Embryonic facial prominence (tissue), 1 donor: Measurements from ENCODE around the gene DNM2.
"Not testable (repeated sequence)": the region's sequence is repeated elsewhere in the genome, so short reads cannot be mapped to it uniquely, and the experiment has no call there.

Source experiments
- DNase-seq: peaks from one replicate; pipeline ENCODE4 v3.0.0-alpha.2; 2016; ENCODE audit errors: extremely low spot score

Gene DNM2

DNA sequence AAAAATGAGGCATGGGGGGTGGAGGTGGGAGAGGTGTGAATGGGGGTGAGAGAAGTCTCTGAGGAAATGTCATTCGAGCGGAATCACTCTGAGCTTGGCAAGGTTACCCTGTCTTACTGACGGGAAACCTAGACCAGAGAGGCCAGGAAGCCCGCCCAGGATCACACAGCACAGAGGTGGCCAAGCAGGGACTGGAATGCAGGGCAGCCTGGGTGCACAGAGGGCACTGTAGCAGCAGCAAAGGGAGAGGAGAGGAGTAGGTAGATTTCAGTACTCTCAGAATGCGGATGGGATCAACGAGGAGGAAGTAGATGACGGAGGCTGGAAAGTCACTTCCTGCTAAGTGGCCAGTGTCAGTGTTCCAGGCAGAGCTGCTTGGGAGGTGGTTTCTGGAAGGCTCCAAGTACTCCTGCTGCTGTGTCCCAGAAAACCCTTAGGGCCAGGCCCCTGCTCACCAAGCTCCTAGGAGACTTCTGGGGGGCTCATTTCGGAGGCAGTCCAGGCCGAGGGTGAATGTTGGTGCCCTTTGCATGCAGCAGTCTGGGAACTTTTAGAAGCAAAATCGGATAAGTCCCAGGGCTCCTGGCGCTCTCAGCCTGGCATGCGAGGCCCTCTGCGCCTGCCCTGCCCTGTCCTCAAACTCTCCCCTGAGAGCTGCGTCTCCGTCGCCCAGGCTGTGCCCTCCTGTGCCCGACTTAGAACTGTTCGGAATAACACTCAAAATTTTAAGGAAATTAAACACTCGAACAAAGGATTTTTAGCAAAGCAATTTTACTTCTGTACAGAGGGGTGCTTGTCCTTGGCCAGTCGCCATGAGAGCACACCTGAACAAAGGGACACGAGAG is 33.5 kb downstream of the DNM2 start:
- no peak for DNase-seq

DNA sequence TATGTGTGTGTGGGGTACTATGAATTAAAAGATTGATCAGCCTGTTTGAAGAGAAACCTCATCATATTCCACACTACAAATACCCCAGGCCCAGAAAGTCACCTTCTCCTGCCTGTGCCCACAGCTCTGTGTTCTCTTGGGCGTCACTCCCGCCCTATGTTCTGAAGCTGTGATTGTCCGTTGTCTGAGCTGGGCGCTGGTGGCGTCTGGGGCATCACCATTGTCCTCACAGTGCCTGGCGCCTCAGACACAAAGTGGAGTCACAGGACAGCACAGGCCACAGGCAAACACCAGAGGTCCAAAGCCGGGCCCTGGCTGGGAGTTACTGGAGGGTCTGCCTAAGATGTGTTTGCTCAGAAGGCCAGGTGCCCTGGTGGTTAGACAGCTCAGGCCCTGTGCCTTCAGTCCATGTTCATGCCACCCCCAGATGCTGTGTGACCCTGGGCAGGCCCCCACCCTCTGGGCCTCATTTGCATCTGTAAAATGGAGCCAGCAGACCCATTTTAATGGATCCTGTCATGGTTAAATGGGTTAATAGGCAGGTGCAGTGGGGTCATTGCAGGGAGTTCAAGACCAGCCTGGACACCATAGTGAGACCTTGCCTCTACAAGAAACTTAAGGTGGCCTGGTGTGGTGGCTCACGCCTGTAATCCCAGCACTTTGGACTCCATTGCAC is 34.5 kb downstream of the DNM2 start:
- DNase-seq: no peak

DNA sequence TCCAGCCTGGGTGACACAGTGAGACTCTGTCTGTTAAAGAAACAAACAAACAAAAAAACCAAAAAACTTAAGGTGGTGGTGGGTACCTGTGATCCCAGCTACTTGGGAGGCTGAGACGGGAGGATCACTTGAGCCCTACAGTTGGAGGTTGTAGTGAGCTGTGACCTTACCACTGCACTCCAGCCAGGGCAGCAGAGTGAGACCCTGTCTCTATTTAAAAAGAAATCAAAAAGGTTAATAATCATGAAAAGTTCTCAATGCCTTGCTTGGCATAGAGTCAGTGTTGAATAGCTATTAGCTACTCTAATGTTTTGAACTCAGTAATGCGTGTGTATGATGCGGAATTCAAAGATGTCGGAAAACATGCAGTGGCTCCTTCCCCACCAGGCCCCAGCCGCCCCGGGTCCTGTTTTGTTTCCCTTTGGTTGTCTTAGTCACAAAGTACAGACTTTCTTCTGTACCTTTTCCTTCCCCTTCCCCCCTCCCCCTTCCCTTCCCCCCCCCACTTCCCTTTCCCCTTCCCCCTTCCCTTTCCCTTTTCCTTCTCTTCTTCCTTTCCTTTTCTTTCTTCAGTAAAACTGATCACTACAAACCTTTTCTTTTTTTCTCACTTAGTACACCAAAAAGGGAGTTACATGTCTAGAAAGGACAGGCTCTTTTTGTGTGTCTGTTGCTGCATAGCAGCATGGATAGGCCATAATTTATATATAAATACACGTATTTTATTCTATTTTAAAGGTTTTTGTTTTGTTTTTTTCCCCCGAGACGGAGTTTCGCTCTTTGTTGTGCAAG is 35.2 kb downstream of the DNM2 start:
- no peak for DNase-seq

DNA sequence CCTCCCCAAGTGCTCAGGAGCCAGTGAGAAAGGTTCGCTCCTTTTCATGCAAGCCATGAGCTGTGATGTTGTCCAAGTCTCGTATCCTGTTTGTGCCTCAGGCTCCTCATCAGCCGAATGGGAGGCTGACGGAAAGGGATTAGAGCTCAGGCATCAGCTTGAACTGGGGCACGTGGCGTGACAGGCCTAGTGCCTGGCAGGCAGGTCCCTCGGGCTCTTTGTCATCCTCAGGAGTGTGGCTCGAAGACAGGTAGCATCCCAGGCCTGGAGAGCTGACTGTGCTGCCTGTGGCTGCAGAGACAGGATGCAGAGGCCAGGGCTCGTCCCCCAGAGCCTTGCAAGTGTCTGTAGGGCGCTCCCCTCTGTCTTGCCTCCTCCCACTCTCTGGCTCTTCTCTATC is 38.5 kb downstream of the DNM2 start:
- no peak for DNase-seq

DNA sequence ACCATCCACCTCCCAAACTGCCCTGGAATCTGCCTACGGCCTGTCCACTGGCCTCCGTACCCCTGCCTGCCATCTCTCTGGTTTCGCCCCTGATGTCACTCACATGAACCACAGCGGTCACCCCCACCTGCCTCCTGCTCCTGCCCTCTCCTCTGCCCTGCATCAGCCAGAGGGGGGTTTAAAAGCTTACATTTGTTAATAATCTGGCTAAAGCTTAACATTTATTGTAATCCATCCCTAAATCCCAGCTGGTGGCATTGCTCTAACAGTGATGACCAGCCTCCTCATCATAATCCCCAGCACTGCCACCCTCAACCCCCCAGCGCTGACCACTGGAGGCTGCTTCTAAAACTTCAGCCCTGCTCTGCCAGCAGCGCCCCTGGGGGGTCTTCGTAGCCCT is 38.9 kb downstream of the DNM2 start:
- DNase-seq: no peak

DNA sequence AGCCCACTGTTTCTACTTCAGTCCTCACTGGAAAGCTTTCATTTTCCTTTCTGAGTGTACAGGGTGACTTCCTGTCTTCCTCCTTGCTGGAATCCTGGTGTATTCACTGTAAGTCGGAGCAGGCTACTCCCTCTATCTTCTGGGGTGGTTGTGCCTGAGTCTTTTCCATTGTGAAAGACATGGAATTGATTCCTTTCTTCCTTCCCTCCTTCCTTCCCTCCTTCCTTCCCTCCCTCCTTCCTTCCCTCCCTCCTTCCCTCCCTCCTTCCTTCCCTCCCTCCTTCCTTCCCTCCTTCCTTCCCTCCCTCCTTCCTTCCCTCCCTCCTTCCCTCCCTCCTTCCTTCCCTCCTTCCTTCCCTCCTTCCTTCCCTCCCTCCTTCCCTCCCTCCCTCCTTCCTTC is 40.2 kb downstream of the DNM2 start:
- DNase-seq: not testable (repeated sequence)

DNA sequence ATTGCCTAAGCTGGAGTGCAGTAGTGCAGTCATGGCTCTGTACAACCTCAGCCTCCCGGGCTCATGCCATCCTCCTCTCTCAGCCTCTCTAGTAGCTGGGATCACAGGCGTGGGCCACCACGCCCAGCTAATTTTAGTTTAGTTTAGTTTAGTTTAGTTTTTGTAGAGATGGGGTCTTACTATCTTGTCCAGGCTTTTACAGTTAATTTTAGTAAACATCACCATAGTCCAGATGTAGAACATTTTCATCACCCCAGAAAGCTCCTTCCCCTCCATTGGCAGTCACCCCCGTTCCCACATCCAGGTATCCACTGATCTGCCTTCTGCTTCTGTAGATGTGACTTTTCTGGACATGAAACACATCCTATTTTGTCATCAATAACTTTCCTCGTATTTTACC is 41.1 kb downstream of the DNM2 start:
- DNase-seq: no peak

DNA sequence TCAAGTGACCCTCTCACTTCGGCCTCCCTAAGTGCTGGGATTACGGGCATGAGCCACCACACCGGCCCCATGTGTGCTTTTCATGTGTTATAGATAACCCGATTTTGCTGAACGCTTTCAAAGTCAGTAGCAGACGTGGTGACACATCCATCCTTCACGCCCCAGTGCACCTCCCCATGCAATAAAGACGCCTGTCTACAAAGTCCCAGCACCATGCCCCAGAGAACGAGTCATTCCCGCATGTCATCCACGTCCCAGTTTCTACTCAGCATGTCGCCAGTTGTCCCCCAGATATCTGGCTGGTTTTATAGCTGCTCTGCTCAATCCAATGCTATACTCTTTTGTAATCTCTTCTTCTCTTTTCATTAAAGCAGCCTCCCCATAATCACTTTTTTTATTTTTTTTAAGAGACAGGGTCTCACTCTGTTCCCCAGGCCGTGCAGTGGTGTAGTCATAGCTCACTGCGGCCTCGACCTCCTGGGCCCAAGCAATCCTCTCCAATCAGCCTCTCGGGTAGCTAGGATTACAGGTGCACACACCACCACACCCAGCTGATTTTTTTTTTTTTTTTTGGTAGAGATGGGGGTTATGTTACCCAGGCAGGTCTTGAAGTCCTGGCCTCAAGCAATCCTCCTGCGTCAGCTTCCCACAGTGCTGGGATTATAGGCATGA is 42.5 kb downstream of the DNM2 start:
- DNase-seq: no peak

DNA sequence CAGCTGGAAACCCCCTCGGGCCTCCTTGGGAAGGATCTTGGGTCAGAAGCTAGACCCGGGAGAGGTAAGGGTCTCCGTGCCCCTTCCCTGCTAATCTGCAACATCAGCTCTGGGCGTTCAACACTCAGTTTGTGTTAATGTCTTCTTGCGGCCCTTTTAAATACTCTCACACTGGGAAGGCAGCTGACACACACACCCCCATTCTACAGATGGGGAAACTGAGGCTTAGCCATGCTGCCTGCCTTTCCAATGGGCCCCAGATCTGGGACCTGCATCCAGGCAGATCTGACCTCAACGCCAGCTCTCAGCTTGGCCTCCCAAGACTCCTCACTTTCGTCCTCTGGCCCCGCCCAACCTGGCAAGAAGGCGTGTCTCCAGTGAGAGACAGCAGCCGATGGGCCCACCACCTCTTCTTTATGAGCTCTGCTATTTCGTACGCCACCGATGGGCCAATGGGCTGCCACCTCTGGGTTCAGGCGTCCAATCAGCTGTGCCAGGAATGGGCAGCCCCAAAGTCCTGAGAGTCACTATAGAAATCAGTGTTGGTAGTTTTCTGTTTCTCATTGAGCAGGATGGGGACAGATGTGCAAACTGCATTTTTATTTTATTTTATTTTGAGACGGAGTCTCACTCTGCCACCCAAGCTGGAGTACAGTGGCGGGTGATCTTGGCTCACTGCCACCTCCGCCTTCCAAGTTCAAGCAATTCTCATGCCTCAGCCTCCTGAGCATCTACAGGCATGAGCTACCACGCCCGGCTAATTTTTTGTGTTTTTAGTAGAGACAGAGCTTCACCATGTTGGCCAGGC is 43.8 kb downstream of the DNM2 start:
- no peak for DNase-seq

DNA sequence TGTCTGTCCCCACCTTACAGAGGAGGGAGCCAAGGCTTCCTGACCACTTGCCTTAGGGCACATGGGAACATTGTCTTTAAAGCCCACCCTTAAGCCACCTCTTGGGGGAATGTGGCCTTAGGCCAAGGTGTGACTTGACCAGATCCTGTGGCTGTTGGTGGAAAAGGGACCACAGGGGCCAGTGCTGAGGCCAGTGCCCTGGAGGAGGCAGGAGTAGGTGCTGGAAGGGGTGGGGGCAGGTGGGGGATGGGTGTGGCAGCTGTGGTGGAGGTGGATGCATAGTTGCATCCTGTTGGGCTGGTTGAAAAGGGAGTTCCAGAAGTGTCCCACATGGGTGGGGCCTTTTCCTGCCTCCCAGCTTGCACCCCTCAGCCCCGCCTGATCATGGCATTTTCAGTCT is 44.8 kb downstream of the DNM2 start:
- no peak for DNase-seq

DNA sequence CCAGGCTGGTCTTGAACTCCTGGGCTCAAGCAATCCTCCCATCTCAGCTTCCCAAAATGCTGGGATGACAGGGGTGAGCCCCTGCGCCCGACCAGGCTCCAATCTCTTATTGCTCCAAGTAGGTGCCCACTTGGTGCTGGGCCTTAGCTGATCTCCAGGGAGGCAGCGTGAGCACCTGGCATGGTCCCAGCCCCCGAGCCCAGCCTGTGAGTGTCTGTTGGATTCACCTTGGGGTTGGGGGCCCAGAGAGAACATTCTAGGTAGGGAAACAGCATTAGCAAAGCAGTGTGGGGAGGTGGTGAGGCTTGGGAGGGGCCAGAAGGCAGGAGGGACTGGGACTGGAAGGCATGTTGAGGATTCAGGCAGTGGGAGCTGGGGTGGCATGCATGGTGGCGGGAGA is 45.5 kb downstream of the DNM2 start:
- DNase-seq: no peak

DNA sequence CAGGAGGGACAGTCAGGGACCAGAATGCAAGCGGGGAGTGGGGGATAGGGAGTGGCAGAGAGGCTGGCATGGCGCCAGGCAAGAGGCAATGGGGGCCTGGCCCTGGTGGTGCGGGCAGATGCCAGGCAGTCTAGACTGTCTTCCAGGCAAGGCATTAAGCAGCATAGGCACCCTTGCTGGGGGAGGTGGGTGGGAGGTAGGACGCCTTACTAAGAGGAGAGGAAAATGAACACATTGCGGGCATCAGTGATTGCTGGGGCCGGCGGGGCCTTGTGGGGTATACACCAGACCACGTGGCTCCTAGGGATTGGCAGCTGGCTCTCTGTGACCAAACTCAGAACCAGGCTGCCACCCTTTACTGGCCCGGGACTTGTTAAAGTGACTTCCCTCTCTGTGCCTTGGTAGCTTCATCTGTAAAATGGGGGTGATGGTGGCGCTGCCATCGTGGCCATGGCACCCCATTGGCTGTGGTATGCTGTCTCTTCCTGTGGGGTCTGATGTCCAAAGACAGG is 46.0 kb downstream of the DNM2 start:
- DNase-seq: no peak

DNA sequence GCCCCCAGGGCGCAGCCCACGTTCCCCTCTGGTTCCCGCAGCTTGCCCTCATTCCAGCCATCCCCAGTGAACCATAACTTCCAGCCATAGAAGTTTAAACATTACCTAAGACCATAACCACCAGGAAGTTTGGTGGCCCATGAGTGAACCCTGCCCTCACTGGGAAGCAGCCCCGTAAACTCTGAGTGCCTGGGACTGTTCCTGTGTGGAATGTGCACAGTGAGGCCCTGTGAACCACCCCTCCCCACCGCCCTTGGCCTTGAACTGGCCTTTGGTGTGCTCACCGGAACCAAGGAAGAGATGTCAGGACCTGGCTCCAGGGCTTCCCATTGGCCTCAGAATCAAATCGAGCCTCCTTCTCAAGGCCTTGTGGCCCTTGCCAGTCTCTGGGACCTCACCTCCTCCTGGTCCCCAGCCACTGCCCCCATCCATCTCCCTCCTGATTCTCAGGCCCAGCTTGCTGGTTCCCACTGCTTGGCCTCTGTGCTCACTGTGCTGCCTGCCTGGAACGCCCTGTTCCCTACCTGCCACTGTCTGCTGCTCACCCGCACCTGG is 46.5 kb downstream of the DNM2 start:
- DNase-seq: no peak

DNA sequence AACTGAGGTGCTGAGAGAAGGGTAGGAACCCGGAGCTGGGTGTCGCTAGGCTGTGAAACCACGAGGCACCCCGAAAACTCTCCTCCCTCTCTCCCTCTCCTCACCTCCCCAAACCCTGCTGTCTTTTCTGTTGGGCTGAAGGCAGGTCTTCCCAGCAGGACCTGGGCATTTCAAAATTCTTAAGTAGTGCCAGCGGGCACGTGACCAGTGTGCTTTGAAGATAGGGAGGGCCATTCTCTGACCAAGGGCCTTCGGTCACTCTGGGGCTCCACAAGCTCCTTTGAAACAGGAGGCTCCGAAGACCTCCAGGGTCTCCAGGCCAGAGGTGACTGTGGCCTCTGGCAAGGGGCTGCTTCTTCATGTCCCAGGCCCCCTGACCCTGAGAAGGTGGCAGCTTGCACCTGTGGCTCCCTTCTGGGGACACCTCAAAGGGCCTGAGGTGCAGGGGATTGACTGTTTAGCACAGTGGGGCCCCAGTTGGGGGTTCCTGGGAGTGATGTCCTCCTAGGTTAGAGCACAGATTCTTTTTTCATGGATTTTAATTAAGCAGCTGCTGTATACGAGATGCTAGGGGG is 48.3 kb downstream of the DNM2 start:
- DNase-seq: no peak

DNA sequence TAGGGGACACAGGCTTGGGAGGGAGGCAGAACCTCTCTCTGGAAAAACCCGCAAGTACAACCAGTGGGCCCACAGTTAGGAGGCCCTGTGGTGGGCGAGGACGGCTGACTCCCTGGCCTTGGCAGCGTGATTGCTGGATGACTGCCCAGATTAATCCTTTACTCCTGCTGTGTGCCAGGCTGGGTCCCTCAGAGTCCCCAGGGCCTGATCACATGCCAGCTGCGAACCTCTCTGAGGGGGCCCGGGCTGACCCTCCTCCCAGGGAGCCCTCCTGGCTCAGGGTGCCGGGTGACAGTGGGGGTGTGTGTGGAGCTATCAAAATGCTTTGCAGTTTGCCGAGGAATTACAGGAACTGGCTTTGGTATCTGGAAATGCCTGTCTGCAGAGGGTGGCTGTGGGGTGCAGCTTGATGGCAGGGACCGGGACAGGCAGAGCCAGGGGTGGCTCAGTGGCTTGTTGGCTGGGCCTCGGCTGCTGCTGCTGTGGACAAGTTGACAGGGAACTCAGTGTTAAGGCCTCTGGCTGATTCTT is 48.9 kb downstream of the DNM2 start:
- DNase-seq: no peak

DNA sequence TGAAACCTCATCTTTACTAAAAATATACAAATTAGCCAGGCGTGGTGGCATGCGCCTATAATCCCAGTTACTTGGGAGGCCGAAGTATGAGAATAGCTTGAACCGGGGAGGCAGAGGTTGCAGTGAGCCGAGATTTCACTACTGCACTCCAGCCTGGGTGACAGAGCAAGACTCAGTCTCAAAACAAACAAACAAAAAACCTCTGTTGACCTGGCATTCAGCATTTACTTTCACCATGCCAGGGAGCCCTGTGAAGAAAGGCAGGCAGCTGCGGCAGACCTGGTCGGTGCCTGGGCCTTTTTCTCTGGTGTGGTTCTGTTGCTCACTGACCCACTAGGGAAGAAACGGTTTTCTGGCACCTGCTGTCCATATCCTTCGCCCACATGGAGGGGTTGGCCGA is 49.8 kb downstream of the DNM2 start:
- DNase-seq: no peak

DNA sequence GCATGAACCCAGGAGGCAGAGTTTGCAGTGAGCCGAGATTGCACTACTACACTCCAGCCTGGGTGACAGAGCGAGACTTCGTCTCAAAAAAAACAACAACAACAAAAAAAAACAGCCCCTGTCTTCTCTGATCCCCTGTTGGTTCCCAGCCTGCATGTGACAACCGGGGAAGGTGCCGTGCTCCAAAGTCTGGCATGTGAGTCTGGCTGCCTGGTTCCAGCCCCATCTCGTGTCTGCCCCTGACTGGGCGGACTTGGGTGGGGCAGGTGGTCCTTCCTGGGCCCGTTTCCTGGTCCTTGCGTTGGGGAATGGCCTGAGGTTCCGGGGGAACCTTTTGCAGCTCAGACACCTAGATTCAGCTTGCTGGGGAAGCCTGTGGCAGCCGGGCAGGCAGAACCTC is 50.5 kb downstream of the DNM2 start:
- no peak for DNase-seq

DNA sequence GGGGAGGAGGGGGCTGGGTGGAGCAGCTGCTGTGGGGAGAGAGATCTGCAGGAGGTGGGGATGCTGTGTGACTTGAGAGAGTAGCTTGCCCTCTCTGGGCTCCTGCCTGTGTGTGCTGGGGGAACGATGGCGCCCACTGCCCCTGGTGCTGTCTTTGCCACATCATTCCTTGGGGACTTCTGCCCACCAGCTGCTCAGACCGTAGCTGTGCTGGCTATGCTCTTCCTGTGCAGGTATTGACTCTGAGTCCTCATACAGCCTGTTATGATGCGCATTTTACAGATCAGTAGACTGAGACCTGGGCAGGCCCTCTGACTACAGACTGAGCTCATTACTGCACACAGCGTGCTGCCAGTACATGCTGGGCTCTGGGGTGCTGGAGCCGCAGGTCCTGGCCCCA is 51.1 kb downstream of the DNM2 start:
- no peak for DNase-seq

DNA sequence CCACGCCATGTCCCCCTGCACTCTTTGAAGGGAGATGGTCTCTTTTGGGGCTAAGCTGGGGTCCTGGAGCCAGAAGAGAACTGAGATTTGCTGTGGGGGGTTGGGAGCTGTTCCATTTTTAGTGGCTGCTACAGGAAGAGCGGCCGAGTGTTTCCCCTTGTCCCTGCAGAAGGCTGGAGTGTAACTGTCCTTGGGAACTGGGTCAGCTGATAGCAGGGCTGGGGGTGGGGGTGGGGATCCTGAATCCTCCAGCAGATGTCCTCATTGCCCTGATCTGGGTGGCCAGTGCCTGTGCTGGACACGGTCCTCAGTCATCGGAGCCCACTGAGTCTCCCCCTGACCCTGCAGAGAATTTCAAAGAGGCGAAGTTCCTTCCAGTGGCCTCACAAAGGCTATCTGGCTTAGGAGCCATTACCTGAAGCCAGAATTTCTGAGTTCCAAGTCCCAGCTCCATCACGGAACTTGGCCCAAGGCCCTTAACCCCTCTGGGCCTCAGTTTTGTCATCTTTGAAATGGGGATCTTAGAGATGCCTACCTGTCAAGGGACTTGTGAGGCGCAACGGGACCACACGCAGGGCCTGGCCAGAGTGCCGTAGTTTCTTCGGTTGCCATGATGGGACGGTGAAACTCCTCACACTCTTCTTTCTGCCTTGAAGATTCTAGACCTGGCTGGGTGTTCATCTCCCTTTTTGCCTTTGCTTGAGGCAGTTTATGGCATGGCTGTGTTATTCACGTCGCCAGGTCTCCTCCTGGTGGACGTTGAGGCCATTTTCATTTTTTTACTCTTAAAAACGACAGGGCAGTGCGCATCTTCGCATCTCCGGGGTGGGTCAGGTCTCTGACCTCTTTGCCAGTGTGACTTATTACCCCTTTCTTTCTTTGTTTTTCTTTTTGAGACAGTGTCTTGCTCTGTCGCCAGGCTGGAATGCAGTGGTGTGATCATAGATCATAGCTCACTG is 51.9 kb downstream of the DNM2 start:
- DNase-seq: no peak
